Measurements from ENCODE around the gene NUMBL. TPM values are rescaled to one million over a fixed set of nuclear protein-coding genes. Genes with fewer than 3 reads are reported as not detected.

NUMBL gene
- total RNA-seq, 2 experiments from 2014 or later: 4.9 to 8.9 TPM

- H3K9me2 ChIP-seq (ENCODE audit: insufficient read depth, low read length): no peaks in the 10 kb centered on the region
- ChIA-PET POLR2A (no interaction called here), CTCF (ENCODE audit: unreplicated experiment) (no interaction called here)
- no peak overlapping the region for H2AFZ ChIP-seq (ENCODE audit: low read length)
- H3K79me2 ChIP-seq (ENCODE audit: insufficient read depth, low read depth, low read length): no peaks in the 10 kb centered on the region
- no peak overlapping the region for H3K4me2 ChIP-seq (ENCODE audit: low read length)
- intact Hi-C loops (cut with micrococcal nuclease; ENCODE audit: unreplicated experiment): no loop called here
- peaks cover 8% of the 10 kb centered on the region for H3K36me3 ChIP-seq (ENCODE audit: insufficient read depth, low read length)
- no peak overlapping the region for H3K27ac ChIP-seq (ENCODE audit: low read depth, low read length, poor library complexity, severe bottlenecking)
- no peaks in the 10 kb centered on the region for H4K20me1 ChIP-seq (ENCODE audit: insufficient read depth, low read length)
- H3K4me1 ChIP-seq (ENCODE audit: insufficient read depth, low read length, poor library complexity, severe bottlenecking): no peaks in the 10 kb centered on the region
- H3K4me3 ChIP-seq (ENCODE audit: low read depth, low read length, poor library complexity, severe bottlenecking): no peak overlapping the region
- BruUV-seq (replicated peaks): no TSS peak
- no peak for TF ChIP-seq CTCF (conservative IDR thresholded peaks at IDR 0.05; ENCODE audit: low read length)
- no peak for TF ChIP-seq EZH2phosphoT487 (IDR thresholded peaks at IDR 0.05; ENCODE audit: borderline replicate concordance, low read depth, low read length)
- DNase-seq (ENCODE audit: low spot score): no peak
- no peaks in the 10 kb centered on the region for H3K9me3 ChIP-seq (ENCODE audit: low read length)
Measured at GRCh38 chr19:40697007-40697406, 6.6 kb upstream of the NUMBL start.

GRCh38 chr19:40695881-40696280, 5.4 kb upstream of the NUMBL start:
- CTCF ChIA-PET (ENCODE audit: unreplicated experiment): no interaction called here
- Histone ChIP-seq H3K4me1 (ENCODE audit: insufficient read depth, low read length, poor library complexity, severe bottlenecking) (peaks cover 7% of the 10 kb centered on the region), H3K9me2 (ENCODE audit: insufficient read depth, low read length) (no peaks in the 10 kb centered on the region), H3K9me3 (ENCODE audit: low read length) (no peaks in the 10 kb centered on the region), H3K79me2 (ENCODE audit: insufficient read depth, low read depth, low read length) (no peaks in the 10 kb centered on the region), H4K20me1 (ENCODE audit: insufficient read depth, low read length) (no peaks in the 10 kb centered on the region), H3K4me2 (ENCODE audit: low read length) (no peak overlapping the region), H3K4me3 (ENCODE audit: low read depth, low read length, poor library complexity, severe bottlenecking) (no peak overlapping the region), H3K36me3 (ENCODE audit: insufficient read depth, low read length) (peaks cover 5% of the 10 kb centered on the region), H2AFZ (ENCODE audit: low read length) (no peak overlapping the region), H3K27ac (ENCODE audit: low read depth, low read length, poor library complexity, severe bottlenecking) (no peak overlapping the region)
- TF ChIP-seq CTCF (conservative IDR thresholded peaks at IDR 0.05; ENCODE audit: low read length) (no peak), EZH2phosphoT487 (IDR thresholded peaks at IDR 0.05; ENCODE audit: borderline replicate concordance, low read depth, low read length) (no peak)
- DNase-seq (ENCODE audit: low spot score): no peak
- POLR2A ChIA-PET: no interaction called here
- intact Hi-C loops (cut with micrococcal nuclease; ENCODE audit: unreplicated experiment): no loop called here
- no TSS peak for BruUV-seq (replicated peaks)

DNA sequence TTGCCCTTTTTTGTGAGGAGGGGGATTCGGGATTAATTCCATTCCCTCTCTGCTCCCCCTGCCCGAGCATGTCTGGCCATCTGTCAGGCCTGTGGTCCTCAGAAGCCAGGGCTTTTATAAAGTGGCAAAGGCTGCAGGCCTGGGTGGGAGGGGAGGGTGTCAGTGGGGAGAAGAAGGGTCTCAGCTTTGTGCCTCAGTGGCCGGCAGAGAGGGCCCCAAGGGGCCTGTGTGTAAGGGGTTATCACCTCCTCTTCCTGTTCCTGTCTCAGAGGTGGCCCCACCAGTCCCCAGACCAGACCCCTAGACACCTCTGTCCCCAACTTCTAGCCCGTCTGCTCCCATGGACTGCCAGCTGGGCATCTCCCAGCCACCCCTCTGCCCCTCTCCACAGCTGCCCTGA, 3.4 kb upstream of the NUMBL start:
- Histone ChIP-seq H3K4me3 (ENCODE audit: low read depth, low read length, poor library complexity, severe bottlenecking) (no peak overlapping the region), H3K9me2 (ENCODE audit: insufficient read depth, low read length) (no peaks in the 10 kb centered on the region), H2AFZ (ENCODE audit: low read length) (no peak overlapping the region), H3K79me2 (ENCODE audit: insufficient read depth, low read depth, low read length) (no peaks in the 10 kb centered on the region), H3K36me3 (ENCODE audit: insufficient read depth, low read length) (no peaks in the 10 kb centered on the region; the same call in 1 of the 2 replicates), H3K9me3 (ENCODE audit: low read length) (no peaks in the 10 kb centered on the region), H3K4me1 (ENCODE audit: insufficient read depth, low read length, poor library complexity, severe bottlenecking) (peaks cover 17% of the 10 kb centered on the region), H3K4me2 (ENCODE audit: low read length) (no peak overlapping the region), H4K20me1 (ENCODE audit: insufficient read depth, low read length) (no peaks in the 10 kb centered on the region), H3K27ac (ENCODE audit: low read depth, low read length, poor library complexity, severe bottlenecking) (no peak overlapping the region)
- TF ChIP-seq CTCF (conservative IDR thresholded peaks at IDR 0.05; ENCODE audit: low read length) (no peak), EZH2phosphoT487 (IDR thresholded peaks at IDR 0.05; ENCODE audit: borderline replicate concordance, low read depth, low read length) (no peak)
- DNase-seq (ENCODE audit: low spot score): no peak
- ChIA-PET CTCF (ENCODE audit: unreplicated experiment) (no interaction called here), POLR2A (no interaction called here)
- BruUV-seq (replicated peaks): no TSS peak
- intact Hi-C loops (cut with micrococcal nuclease; ENCODE audit: unreplicated experiment): no loop called here
